ENCODE results near the gene CHST5.

The CHST5 gene

GRCh38 chr16:75534560-75535205, 1.2 kb downstream of the CHST5 start:
- no peak overlapping the region for H3K27ac ChIP-seq
- no peak overlapping the region for H3K4me3 ChIP-seq (ENCODE audit: low read depth, low read length)
- no peak for DNase-seq
- peaks cover 1% of the 10 kb centered on the region for H3K27me3 ChIP-seq (replicated peaks)
- in situ Hi-C loops (cut with HindIII; ENCODE audit: low pct_ligation_motif_present, low sequenced_read_pairs) = no loop called here
- H3K36me3 ChIP-seq (replicated peaks) = no peaks in the 10 kb centered on the region
- TF ChIP-seq CTCF (IDR thresholded peaks at IDR 0.05; ENCODE audit: low read depth, low read length, missing control alignments) = no peak

GRCh38 chr16:75532791-75533190, 3.1 kb downstream of the CHST5 start:
- Histone ChIP-seq H3K36me3 (replicated peaks) (no peaks in the 10 kb centered on the region), H3K27ac (no peak overlapping the region), H3K27me3 (replicated peaks) (peaks cover 1% of the 10 kb centered on the region), H3K4me3 (ENCODE audit: low read depth, low read length) (no peak overlapping the region)
- no peak for DNase-seq
- in situ Hi-C loops (cut with HindIII; ENCODE audit: low pct_ligation_motif_present, low sequenced_read_pairs) = no loop called here
- no peak for TF ChIP-seq CTCF (IDR thresholded peaks at IDR 0.05; ENCODE audit: low read depth, low read length, missing control alignments)

GRCh38 chr16:75532142-75532765, 3.7 kb downstream of the CHST5 start:
- H3K4me3 ChIP-seq (ENCODE audit: low read depth, low read length) = no peak overlapping the region
- H3K27me3 ChIP-seq (replicated peaks) = peaks cover 1% of the 10 kb centered on the region
- no peak overlapping the region for H3K27ac ChIP-seq
- DNase-seq = no peak
- in situ Hi-C loops (cut with HindIII; ENCODE audit: low pct_ligation_motif_present, low sequenced_read_pairs) = no loop called here
- TF ChIP-seq CTCF (IDR thresholded peaks at IDR 0.05; ENCODE audit: low read depth, low read length, missing control alignments) = no peak
- no peaks in the 10 kb centered on the region for H3K36me3 ChIP-seq (replicated peaks)

GRCh38 chr16:75529959-75530358, 5.9 kb downstream of the CHST5 start:
- H3K36me3 ChIP-seq (replicated peaks) = no peaks in the 10 kb centered on the region
- no peak for DNase-seq
- no peak overlapping the region for H3K27ac ChIP-seq
- H3K27me3 ChIP-seq (replicated peaks) = no peaks in the 10 kb centered on the region
- in situ Hi-C loops (cut with HindIII; ENCODE audit: low pct_ligation_motif_present, low sequenced_read_pairs) = no loop called here
- no peak for TF ChIP-seq CTCF (IDR thresholded peaks at IDR 0.05; ENCODE audit: low read depth, low read length, missing control alignments)
- no peak overlapping the region for H3K4me3 ChIP-seq (ENCODE audit: low read depth, low read length)

GRCh38 chr16:75529056-75529905, 6.6 kb downstream of the CHST5 start:
- no peaks in the 10 kb centered on the region for H3K27me3 ChIP-seq (replicated peaks)
- in situ Hi-C loops (cut with HindIII; ENCODE audit: low pct_ligation_motif_present, low sequenced_read_pairs) = no loop called here
- no peak overlapping the region for H3K4me3 ChIP-seq (ENCODE audit: low read depth, low read length)
- no peak overlapping the region for H3K27ac ChIP-seq
- H3K36me3 ChIP-seq (replicated peaks) = no peaks in the 10 kb centered on the region
- TF ChIP-seq CTCF (IDR thresholded peaks at IDR 0.05; ENCODE audit: low read depth, low read length, missing control alignments) = no peak
- DNase-seq = no peak

Measured in brain microvascular endothelial cell (primary cell).